Measurements from ENCODE around the gene KANSL3.
"Not testable (repeated sequence)": the region's sequence is repeated elsewhere in the genome, so short reads cannot be mapped to it uniquely, and the experiment has no call there.

Gene KANSL3

GRCh38 chr2:96638144-96639121 is at the start of gene KANSL3:
Gene KANSL3, minus strand, starts transcription at chr2:96638312. Its CDS starts 1,177 bp downstream, at chr2:96637135.
- DNase-seq, result peak; percentile 93

- DNase-seq, result no peak
Observed at GRCh38 chr2:96687266-96687665, 49.2 kb upstream of the KANSL3 start.

DNA sequence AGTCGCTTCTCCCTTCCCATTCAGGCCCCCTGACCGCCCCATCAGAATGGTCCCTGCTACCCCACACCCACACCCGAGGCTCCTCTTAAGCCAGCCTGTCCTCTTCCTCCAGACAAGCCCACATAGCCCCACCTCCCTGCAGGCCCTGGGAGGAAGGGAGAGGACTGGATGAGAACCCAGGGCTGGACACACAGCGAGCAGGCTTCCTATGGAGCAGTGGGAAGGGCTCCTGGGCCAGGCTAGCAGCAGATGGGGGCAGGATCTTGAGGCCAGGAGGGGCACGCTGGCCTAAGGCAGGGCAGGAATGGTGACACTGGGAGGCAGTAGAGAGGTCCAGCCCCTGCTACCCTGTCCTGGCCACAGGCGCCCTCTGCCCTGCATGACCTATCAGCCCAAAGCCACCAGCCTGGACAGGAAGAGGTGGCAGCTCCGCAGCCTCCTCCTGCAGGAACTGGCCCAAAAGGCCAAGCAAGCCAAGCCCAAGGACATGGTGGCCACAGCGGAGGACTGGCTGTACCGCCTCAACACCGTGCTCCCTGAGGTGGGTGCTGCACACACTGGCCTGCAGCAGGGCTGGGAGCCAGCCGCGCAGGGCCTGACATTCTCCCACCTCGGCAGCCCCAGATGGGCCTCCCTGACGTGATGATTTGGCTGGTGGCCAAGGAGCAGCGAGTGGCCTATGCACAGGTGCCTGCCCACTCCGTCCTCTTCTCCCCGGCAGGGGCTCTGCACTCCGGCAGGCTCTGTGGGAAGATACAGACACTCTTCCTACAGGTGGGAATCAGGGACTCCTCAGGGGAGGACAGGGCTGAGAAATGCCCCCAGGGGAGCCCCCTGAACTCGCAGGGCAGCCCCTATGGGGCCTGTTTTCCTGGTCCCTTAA is 47.7 kb upstream of the KANSL3 start:
- DNase-seq, result no peak

DNA sequence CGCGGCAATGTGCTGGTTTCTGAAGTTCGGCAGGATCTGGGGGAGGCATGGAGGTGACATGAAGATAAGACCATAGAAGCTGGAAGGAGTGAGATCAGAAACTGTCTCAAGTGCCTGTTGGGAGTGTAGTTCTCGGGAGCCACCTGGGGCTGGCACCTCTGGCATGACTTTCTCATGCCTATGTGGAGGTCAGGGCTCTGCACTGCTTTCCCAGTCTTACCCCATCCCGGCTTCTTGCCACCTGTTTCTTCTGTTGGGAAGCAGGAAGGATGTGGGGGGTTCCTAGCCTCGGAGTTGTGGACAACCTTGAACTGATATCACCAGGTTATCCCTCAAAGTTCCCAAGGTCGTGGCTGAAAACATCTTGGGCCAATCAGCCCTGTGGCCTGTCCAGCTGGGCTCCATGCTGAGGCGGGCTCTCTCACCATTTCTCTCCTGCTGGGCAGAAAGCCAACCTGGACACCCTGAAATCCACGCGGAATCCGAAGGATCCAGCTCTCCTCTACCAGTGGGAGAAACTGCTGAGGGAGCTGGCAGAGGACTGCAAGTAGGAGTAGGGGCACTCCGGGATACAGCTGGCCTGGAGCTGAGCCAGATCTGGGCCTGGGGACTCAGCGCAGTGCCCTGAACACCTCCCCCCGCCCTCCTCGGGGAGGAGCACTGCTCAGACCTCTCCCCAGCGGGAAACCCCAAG is 46.9 kb upstream of the KANSL3 start:
- no peak for DNase-seq

DNA sequence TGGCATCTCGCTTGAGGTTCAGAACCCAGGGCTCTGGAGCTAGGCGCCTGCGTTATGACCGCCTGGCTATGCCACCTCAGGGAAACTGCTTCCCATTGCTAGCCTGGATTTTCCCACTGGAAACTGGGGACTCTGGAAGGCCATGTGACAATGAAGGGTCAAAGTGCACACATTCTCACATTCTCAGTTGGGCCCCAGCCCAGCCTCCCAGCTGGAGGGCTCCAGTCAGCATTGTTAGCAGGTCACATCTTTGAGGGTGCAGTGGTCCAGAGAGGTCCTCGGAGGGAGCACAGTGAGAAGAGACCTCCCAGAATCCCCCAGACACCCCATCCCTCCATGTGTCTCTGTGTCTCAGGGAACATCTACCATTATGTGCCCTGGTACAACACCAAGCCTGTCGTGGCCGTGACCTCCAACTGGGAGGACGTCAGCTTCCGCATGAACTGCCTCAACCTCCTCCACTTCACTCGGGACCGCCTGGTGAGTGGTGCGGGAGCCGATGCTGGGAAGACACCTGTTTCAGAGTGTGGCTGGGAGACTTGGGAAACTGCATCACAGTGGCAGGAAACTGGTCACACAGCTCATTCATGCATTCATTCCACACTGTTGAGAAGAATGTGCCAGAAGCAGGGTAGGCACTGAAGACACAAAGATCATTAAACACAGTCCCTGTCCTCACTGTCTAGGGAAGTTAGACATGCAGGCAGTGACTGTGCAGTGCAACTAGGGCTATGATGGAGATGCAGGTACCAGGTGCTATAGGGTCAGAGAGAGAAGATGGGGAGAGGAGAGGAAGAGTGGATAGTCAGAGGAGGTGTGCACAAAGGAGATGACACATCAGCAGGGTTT is 46.1 kb upstream of the KANSL3 start:
- DNase-seq, result no peak

DNA sequence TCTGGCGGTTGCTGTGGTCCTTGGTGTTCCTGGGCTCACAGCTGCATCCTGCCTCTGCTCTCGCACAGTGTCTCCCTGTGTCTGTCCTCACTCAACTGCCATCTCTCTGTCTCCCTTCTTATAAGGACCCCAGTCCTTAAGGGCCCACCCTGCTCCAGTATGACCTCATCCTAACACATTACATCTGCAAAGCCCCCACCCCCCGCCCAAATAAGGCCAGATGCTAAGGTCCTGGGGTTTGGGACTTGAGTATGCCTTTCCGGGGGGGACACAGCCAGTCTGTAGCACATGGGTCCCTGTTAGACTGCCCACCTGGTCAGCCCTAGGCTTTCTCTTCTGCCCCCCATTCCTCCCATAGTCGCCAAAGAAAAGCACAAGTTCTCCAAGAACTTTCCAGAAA is 45.2 kb upstream of the KANSL3 start:
- no peak for DNase-seq

DNA sequence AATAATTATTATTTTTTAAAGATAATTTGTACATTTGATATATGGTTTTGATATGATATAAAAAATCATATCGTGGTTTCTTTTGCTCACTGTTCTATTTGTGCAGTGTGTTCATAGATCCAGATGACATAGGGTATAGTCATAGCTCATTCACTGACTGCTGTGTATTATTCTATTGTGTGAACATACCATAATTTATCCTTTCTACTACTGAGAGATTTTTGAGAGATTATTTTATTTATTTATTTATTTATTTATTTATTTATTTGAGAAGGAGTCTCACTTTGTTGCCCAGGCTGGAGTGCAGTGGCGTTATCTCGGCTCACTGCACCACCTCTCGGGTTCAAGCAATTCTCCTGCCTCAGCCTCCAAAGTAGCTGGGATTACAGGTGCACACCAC is 43.4 kb upstream of the KANSL3 start:
- no peak for DNase-seq

- DNase-seq, result no peak
Observed at GRCh38 chr2:96680561-96681141, 42.5 kb upstream of the KANSL3 start.

GRCh38 chr2:96679848-96680247 is 41.7 kb upstream of the KANSL3 start:
- no peak for DNase-seq

DNA sequence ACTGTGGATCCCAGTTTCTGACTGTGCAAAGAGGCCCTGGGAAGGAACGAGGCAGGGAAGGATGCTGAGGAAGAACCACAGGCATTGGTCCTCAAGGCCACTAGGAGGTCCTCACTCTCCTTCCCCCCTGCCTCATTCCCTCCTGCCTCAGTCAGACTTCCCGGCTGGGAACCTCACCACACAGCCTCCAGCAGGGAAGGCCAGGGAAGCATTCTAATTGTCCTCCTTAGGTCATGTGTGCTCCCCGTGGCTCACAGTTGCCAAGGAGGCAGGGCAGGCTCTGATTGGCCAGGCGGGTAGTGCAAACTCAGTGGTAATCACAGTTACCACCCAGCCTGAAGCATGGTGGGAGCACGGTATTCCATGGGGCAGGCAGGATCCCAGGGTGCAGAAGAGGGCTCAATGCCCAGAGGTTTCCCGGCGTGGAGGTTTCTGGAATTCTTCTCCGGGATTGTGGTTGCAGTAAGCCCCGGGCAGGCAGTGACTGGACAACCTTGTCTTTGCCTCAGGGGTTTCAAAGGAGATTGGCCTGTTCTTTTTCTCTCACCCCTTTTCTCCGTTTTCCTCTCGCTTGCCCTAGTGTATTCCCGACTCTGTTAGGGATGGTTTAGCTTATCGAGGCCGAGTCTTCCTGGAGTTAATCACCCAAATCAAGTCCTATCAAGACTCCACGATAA is 31.6 kb upstream of the KANSL3 start:
- no peak for DNase-seq

- no peak for DNase-seq
Observed at GRCh38 chr2:96668771-96669170, 30.7 kb upstream of the KANSL3 start.

- not testable (repeated sequence) for DNase-seq
Observed at GRCh38 chr2:96665717-96666116, 27.6 kb upstream of the KANSL3 start.

DNA sequence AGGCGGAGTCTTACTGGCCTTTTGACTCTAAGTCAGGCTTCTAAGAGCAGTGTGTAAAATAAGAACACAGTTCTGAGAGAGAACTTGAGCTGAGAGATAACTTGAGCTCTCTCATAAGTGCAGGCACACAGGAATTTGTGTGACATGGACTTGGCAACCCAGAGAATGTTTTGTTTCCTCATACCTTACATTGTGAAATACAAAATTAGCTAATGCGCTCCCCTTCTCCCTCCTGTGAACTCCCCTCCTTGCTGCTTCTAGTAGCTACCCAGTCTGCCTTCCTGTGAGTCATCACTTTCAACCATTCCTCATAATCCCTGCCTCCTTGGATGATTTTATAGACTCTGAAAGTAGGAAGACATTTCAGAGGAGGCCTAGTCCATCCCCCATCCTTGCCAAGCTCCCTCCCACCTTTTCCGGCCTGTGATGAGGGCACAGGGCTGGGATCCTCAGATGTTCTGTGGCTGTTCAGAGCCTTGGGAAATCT is 27.0 kb upstream of the KANSL3 start:
- peak; percentile 3 for DNase-seq

GRCh38 chr2:96664366-96664925 is 26.3 kb upstream of the KANSL3 start:
- DNase-seq, result no peak

GRCh38 chr2:96663829-96664228 is 25.7 kb upstream of the KANSL3 start:
- DNase-seq, result no peak

DNA sequence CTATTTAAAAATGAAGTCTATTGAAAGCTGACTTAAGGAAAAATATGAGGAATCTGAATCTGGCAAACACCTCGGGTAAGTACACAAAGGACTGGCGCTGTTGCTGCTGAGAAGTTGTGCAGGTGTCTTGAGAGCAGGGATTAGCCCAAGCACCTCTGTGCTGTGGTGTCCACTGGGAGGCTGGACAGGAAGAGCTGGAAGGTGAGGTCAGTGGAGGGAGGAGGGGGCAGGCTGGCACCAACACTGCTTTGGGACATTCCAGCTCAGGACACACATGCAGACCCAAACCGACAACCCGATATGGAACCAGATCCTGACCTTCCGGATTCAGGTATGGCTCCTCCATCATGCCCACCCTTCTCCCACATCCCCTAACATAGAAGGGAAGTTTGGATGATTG is 25.1 kb upstream of the KANSL3 start:
- no peak for DNase-seq

- no peak for DNase-seq
Observed at GRCh38 chr2:96662360-96662759, 24.2 kb upstream of the KANSL3 start.

DNA sequence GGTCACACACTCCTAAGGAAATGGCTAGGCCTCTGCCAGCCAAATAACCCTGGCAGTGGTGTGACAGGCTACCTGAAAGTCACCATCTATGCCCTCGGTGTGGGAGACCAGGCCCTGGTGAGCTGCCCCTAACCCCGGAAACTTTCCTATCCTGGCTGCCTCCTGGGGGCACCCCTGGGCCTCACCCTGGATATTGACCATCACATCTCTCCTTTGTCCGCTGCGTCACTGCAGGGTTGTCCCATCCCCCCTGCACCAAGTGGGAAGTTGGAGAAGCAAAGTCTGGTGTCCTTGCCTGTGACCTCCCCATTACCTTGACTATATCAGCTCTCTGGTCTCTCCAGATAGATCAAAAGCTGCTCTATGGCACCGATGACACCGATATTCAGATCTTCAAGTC is 23.2 kb upstream of the KANSL3 start:
- no peak for DNase-seq

DNA sequence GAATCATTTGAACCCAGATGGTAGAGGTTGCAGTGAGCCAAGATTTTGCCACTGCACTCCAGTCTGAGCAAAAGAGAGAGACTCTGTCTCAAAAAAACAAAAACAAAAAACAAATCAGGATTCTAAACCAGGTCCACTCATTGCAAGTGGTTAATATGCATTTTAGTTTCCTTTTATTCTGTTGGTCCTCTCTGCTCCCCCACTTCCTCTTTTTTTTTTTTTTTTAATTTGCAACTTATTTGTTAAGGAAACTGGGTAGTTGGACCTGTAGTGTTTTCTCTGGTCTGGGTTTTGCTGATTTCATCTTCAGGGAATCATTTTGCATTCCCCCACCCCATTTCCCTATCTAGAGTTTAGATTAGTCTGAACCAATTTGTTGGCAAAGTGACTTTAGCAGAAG is 18.4 kb upstream of the KANSL3 start:
- no peak for DNase-seq

DNA sequence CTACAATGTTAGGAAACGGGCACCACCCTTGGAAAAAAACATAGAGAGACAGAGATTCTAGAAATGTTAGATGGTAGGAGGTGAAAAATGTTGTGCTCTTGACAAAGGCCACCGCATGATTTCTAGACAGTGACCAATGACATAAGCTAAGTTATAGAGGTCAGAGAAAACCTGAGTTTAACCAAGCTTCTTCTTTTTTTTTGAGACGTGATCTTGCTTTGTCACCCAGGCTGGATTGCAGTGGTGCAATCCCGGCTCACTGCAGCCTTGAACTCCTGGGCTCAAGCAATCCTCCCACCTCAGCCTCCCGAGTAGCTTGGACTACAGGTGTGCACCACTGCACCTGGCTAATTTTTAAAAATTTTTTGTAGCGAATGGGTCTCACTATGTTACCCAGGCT is 17.4 kb upstream of the KANSL3 start:
- no peak for DNase-seq

- not testable (repeated sequence) for DNase-seq
Observed at GRCh38 chr2:96654791-96655190, 16.7 kb upstream of the KANSL3 start.
